ENCODE measurements around the gene PTGIR. TPM values are rescaled to one million over a fixed set of nuclear protein-coding genes. Genes with fewer than 3 reads are reported as not detected.

The PTGIR gene
- total and polyA plus RNA-seq, 2 donors (not counting 1 experiment from before 2014, with no cell fraction given): 16.5 to 27.8 TPM

DNA sequence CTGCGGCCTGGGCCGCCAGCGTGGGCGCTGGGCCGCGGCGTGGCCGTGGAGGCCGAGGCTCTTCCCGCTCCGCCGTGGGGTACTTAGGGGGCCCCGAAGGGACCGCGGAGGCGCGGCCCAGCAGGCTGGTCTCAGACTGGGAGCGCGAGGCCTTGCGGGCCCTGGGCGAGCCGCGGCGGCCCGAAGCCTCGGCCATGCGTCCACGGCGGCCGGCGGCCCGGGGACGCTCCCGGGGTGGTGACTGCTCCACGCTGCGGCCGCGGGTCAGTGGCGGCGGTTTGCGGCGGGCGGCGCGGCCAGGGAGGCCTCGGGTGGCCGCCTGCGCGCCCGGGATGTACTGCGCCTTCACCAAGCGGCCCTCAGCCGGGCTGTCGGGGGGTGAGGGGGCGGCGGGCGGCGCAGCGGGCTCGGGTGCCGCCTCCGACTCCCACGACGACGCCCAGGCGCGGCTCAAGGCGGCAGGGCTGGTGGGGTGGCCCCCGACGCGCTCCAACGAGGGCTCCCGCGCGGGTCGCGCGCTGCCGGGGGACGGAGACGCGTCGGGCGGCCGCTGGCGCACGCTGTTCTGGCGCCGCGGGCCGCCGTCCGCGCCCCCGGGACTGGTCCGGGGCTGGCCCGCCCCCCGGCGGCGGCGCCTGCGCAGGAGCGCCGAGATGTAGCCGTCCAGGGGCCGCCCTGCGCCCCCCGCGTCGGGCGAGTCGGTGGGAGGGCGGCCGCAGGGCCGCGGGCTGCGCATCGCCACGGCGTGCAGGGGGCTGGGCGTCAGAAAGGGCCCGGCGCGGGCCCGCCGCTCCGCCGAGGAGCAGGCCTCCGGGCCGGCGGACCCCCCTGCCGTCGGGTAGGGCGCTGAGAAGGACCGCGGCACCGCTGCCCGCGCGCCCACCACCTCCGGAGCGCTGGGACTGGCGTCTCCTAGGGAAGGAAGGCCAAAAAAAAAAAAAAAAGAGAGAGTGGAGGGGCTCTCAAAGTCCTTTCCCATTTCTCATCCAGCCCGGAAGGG is 24.4 kb upstream of the PTGIR start:
- Histone ChIP-seq H3K27ac (ENCODE audit: insufficient read depth, low read length) (no peak overlapping the region), H3K4me1 (ENCODE audit: control insufficient read depth, extremely low read depth, insufficient read depth, low read length) (no peaks in the 10 kb centered on the region), H3K36me3 (ENCODE audit: control insufficient read depth, insufficient read depth, low read length) (no peaks in the 10 kb centered on the region), H2AFZ (ENCODE audit: low read length) (no peak overlapping the region), H3K9ac (ENCODE audit: insufficient read depth, low read length) (no peak overlapping the region), H3K79me2 (ENCODE audit: control insufficient read depth, insufficient read depth, low read length) (no peaks in the 10 kb centered on the region), H4K20me1 (ENCODE audit: control insufficient read depth, extremely low read depth, insufficient read depth, low read length) (no peaks in the 10 kb centered on the region), H3K4me2 (ENCODE audit: extremely low read depth, insufficient read depth, low read length) (no peak overlapping the region), H3K4me3 (replicated peaks in 1 of 4; ENCODE audit: control extremely low read depth in 1 of 4, insufficient read depth in 1 of 4, low read depth in 3 of 4, low read length in 4 of 4) (no peak overlapping the region), H3K27me3 (ENCODE audit: control insufficient read depth, insufficient read depth, low read length) (no peaks in the 10 kb centered on the region), H3K9me3 (ENCODE audit: control insufficient read depth, insufficient read depth, low read depth, low read length) (no peaks in the 10 kb centered on the region)
- no peak for TF ChIP-seq EZH2 (IDR thresholded peaks at IDR 0.05; ENCODE audit: low read length, missing control alignments)
- TF ChIP-seq, protein P1, sequence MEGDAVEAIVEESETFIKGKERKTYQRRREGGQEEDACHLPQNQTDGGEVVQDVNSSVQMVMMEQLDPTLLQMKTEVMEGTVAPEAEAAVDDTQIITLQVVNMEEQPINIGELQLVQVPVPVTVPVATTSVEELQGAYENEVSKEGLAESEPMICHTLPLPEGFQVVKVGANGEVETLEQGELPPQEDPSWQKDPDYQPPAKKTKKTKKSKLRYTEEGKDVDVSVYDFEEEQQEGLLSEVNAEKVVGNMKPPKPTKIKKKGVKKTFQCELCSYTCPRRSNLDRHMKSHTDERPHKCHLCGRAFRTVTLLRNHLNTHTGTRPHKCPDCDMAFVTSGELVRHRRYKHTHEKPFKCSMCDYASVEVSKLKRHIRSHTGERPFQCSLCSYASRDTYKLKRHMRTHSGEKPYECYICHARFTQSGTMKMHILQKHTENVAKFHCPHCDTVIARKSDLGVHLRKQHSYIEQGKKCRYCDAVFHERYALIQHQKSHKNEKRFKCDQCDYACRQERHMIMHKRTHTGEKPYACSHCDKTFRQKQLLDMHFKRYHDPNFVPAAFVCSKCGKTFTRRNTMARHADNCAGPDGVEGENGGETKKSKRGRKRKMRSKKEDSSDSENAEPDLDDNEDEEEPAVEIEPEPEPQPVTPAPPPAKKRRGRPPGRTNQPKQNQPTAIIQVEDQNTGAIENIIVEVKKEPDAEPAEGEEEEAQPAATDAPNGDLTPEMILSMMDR (conservative IDR thresholded peaks at IDR 0.05 in 1 of 2, IDR thresholded peaks at IDR 0.05 in 1 of 2; ENCODE audit: low read depth in 1 of 2, low read length in 2 of 2): no peak
- no peak for DNase-seq (ENCODE audit: low read depth in 2 of 2)

DNA sequence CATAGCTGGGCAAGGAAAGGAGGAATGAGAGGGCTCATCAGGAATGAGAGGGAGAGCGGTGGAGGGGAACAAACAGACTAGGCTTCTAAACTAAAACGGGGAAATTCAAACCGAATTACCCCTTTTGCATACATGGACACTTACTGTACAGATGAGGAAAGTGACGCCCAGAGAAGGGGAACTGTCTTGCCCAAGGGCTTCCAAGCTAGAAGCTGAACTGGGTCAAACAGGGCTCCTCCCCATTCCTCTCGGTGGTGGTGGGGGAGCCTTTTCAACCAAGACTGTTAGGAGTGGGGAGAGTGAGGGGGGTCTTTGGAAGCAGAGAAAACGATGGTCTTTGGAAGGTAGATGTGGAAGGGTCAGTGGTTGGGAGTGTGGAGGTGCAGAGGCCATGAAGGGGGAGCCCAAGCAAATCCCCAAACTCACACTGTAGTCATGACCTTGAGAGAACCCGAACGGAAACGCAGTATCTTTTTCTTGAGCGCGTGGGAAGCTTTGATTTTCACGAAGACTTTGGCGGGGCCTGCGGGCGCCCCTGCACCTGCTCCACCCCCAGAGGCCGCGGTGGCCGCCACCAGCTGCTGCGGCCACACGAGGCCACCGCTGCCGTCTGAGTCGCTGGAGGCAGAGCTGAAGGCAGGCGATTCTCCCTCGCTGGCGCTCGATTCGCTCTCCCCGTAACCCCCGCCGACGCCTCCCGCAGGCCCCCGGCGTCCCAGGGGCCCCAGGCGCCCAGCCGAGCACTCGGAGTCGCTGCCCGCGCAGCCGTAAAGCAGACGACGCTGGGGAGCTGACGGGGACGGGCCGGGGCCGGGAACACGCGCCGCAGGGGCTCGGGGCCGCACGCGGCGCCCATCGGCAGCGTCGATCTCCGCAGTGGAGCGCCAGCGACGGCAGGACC is 23.4 kb upstream of the PTGIR start:
- H3K9ac ChIP-seq (ENCODE audit: insufficient read depth, low read length): no peak overlapping the region
- no peak for DNase-seq (ENCODE audit: low read depth in 2 of 2)
- no peaks in the 10 kb centered on the region for H3K9me3 ChIP-seq (ENCODE audit: control insufficient read depth, insufficient read depth, low read depth, low read length)
- no peaks in the 10 kb centered on the region for H3K79me2 ChIP-seq (ENCODE audit: control insufficient read depth, insufficient read depth, low read length)
- no peak overlapping the region for H3K27ac ChIP-seq (ENCODE audit: insufficient read depth, low read length)
- no peak overlapping the region for H3K4me3 ChIP-seq (replicated peaks in 1 of 4; ENCODE audit: control extremely low read depth in 1 of 4, insufficient read depth in 1 of 4, low read depth in 3 of 4, low read length in 4 of 4)
- H3K4me1 ChIP-seq (ENCODE audit: control insufficient read depth, extremely low read depth, insufficient read depth, low read length): no peaks in the 10 kb centered on the region
- no peaks in the 10 kb centered on the region for H3K36me3 ChIP-seq (ENCODE audit: control insufficient read depth, insufficient read depth, low read length)
- H3K4me2 ChIP-seq (ENCODE audit: extremely low read depth, insufficient read depth, low read length): no peak overlapping the region
- TF ChIP-seq, protein P1 (conservative IDR thresholded peaks at IDR 0.05 in 1 of 2, IDR thresholded peaks at IDR 0.05 in 1 of 2; ENCODE audit: low read depth in 1 of 2, low read length in 2 of 2): no peak
- H2AFZ ChIP-seq (ENCODE audit: low read length): no peak overlapping the region
- H4K20me1 ChIP-seq (ENCODE audit: control insufficient read depth, extremely low read depth, insufficient read depth, low read length): no peaks in the 10 kb centered on the region
- no peaks in the 10 kb centered on the region for H3K27me3 ChIP-seq (ENCODE audit: control insufficient read depth, insufficient read depth, low read length)

DNA sequence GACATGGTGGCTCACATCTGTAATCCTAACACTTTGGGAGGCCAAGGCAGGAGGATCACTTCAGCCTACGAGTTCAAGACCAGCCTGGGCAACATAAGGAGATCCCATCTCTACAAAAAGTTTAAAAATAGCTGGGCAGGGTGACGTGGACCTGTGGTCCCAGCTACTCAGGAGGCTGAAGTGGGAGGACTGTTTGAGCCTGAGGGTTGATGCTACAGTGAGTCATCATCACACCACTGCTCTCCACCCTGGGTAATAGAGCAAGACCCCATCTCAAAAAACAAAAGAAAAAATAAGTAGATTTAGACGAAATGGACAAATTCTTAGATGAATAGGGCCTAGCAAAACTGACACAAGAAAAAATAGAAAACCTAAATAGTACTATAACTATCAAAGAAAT is 21.5 kb upstream of the PTGIR start:
- no peak overlapping the region for H2AFZ ChIP-seq (ENCODE audit: low read length)
- no peak overlapping the region for H3K9ac ChIP-seq (ENCODE audit: insufficient read depth, low read length)
- TF ChIP-seq, protein P1 (conservative IDR thresholded peaks at IDR 0.05 in 1 of 2, IDR thresholded peaks at IDR 0.05 in 1 of 2; ENCODE audit: low read depth in 1 of 2, low read length in 2 of 2): no peak
- TF ChIP-seq EZH2 (IDR thresholded peaks at IDR 0.05; ENCODE audit: low read length, missing control alignments): no peak
- H3K27me3 ChIP-seq (ENCODE audit: control insufficient read depth, insufficient read depth, low read length): no peaks in the 10 kb centered on the region
- no peaks in the 10 kb centered on the region for H3K4me1 ChIP-seq (ENCODE audit: control insufficient read depth, extremely low read depth, insufficient read depth, low read length)
- H3K9me3 ChIP-seq (ENCODE audit: control insufficient read depth, insufficient read depth, low read depth, low read length): no peaks in the 10 kb centered on the region
- no peak overlapping the region for H3K4me3 ChIP-seq (replicated peaks in 1 of 4; ENCODE audit: control extremely low read depth in 1 of 4, insufficient read depth in 1 of 4, low read depth in 3 of 4, low read length in 4 of 4)
- no peak for DNase-seq (ENCODE audit: low read depth in 2 of 2)
- no peak overlapping the region for H3K27ac ChIP-seq (ENCODE audit: insufficient read depth, low read length)
- no peaks in the 10 kb centered on the region for H3K36me3 ChIP-seq (ENCODE audit: control insufficient read depth, insufficient read depth, low read length)
- H3K79me2 ChIP-seq (ENCODE audit: control insufficient read depth, insufficient read depth, low read length): no peaks in the 10 kb centered on the region
- no peaks in the 10 kb centered on the region for H4K20me1 ChIP-seq (ENCODE audit: control insufficient read depth, extremely low read depth, insufficient read depth, low read length)
- no peak overlapping the region for H3K4me2 ChIP-seq (ENCODE audit: extremely low read depth, insufficient read depth, low read length)
